ENCODE data around the gene IFI16. TPM values are rescaled to one million over a fixed set of nuclear protein-coding genes. Genes with fewer than 3 reads are reported as not detected.

IFI16 gene
- total RNA-seq, 1 donor from 2014 or later = 5.4 TPM

DNA sequence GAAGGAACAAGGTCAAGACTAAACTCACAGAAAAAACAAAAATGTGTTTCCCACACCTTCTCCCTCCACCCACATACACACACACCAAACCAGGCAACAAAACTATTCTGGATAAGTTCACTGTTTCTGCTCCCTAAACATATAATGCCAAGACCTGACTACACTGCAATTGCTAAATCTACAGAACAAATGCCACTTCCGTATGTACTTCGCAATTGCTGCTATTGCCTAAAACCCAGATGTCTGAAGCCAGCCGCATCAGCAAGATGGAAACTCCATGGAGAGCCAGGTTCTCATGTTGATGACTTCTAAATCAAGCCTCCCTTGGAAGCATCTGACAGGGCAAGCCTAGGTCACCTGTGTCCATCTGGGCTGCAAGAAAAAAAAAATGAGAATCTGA is 75.2 kb downstream of the IFI16 start:
- H3K9ac ChIP-seq = no peak overlapping the region
- no peak overlapping the region for H3K4me3 ChIP-seq
- no peaks in the 10 kb centered on the region for H3K36me3 Mint-ChIP-seq
- no peak overlapping the region for H3K27ac Mint-ChIP-seq
- H3K36me3 ChIP-seq = no peaks in the 10 kb centered on the region
- H4K20me1 ChIP-seq (ENCODE audit: low read depth) = no peaks in the 10 kb centered on the region
- H3K27me3 ChIP-seq = no peaks in the 10 kb centered on the region
- no peak overlapping the region for H2AFZ ChIP-seq (replicated peaks)
- H3K4me2 ChIP-seq = no peak overlapping the region
- H3K27me3 Mint-ChIP-seq (ENCODE audit: insufficient read depth, low read depth) = no peaks in the 10 kb centered on the region
- no peaks in the 10 kb centered on the region for H3F3A ChIP-seq (ENCODE audit: low read depth)
- H3K9me3 ChIP-seq (ENCODE audit: low read depth) = no peaks in the 10 kb centered on the region
- no peak overlapping the region for H3K27ac ChIP-seq
- H3K4me1 Mint-ChIP-seq = no peaks in the 10 kb centered on the region
- no peaks in the 10 kb centered on the region for H3K4me1 ChIP-seq
- H3K79me2 ChIP-seq (ENCODE audit: low read depth) = no peaks in the 10 kb centered on the region
- no peaks in the 10 kb centered on the region for H3K9me3 Mint-ChIP-seq
- no peak for DNase-seq (ENCODE audit: low spot score)
- no peak for TF ChIP-seq CTCF (IDR thresholded peaks at IDR 0.05)
- TF ChIP-seq EZH2 (IDR thresholded peaks at IDR 0.05) = no peak
- TF ChIP-seq EZH2phosphoT487 (IDR thresholded peaks at IDR 0.05) = no peak
- no peak overlapping the region for H3K4me3 Mint-ChIP-seq

DNA sequence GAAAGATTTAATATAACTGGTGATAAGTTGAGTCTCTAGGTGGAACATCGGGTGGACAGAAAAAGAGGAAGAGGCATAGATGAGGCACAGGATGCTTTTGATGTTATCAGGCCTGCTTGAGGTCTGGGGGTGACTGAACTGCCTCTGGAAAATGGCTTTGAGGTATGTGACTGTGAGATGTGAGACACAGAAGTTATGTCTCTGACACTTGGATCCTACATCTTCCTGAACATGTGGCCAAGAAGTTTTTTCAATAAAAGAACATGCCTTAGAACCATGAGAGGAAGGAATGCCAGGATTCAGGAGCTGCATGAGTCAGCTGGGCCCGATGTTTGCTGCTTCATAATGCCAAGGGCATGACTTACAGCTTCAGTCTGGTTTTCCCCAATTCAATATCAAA is 78.3 kb downstream of the IFI16 start:
- Histone ChIP-seq H3F3A (ENCODE audit: low read depth) (no peaks in the 10 kb centered on the region), H3K27me3 (no peaks in the 10 kb centered on the region), H3K9ac (no peak overlapping the region), H3K4me3 (no peak overlapping the region), H3K79me2 (ENCODE audit: low read depth) (no peaks in the 10 kb centered on the region), H3K9me3 (ENCODE audit: low read depth) (no peaks in the 10 kb centered on the region), H4K20me1 (ENCODE audit: low read depth) (no peaks in the 10 kb centered on the region), H3K36me3 (no peaks in the 10 kb centered on the region), H2AFZ (replicated peaks) (no peak overlapping the region), H3K27ac (no peak overlapping the region), H3K4me1 (no peaks in the 10 kb centered on the region), H3K4me2 (no peak overlapping the region)
- TF ChIP-seq CTCF (IDR thresholded peaks at IDR 0.05) = no peak
- no peak for TF ChIP-seq EZH2phosphoT487 (IDR thresholded peaks at IDR 0.05)
- TF ChIP-seq EZH2 (IDR thresholded peaks at IDR 0.05) = no peak
- Mint-ChIP-seq H3K27me3 (ENCODE audit: insufficient read depth, low read depth) (no peaks in the 10 kb centered on the region), H3K36me3 (no peaks in the 10 kb centered on the region), H3K27ac (no peak overlapping the region), H3K4me1 (no peaks in the 10 kb centered on the region), H3K9me3 (no peaks in the 10 kb centered on the region), H3K4me3 (no peak overlapping the region)
- no peak for DNase-seq (ENCODE audit: low spot score)

DNA sequence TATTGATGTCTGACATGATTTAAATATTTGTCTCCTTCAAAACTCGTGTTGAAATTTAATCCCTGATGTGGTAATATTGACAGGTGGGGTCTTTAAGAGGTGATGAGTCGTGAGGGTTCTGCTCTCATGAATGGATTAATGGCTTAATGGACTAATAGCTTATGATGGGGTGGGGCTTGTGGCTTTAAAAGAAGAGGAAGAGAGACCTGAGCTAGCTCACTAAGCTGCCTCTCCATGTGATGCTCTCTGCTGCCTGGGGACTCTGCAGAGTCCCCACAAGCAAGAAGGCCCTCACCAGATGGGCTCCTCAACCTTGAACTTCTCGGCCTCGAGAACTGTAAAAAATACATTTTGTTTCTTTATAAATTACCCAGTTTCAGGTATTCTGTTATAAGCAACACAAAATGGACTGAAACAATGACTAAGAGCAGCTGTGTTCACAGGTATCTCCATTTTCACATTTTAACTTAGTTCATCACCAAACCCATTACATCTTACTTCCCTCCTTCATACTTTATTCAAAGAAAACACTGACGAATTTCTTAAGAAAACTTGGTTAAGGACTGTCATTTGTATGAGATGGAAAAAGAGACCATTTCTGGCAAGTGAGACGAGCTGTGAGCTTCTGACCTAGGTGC is 79.0 kb downstream of the IFI16 start:
- Histone ChIP-seq H3K4me3 (no peak overlapping the region), H3K4me1 (no peaks in the 10 kb centered on the region), H3K27me3 (no peaks in the 10 kb centered on the region), H4K20me1 (ENCODE audit: low read depth) (no peaks in the 10 kb centered on the region), H3K27ac (no peak overlapping the region), H3K4me2 (no peak overlapping the region), H3K9me3 (ENCODE audit: low read depth) (no peaks in the 10 kb centered on the region), H3K36me3 (no peaks in the 10 kb centered on the region), H3K9ac (no peak overlapping the region), H2AFZ (replicated peaks) (no peak overlapping the region), H3K79me2 (ENCODE audit: low read depth) (no peaks in the 10 kb centered on the region), H3F3A (ENCODE audit: low read depth) (no peaks in the 10 kb centered on the region)
- Mint-ChIP-seq H3K27me3 (ENCODE audit: insufficient read depth, low read depth) (no peaks in the 10 kb centered on the region), H3K4me3 (no peak overlapping the region), H3K9me3 (no peaks in the 10 kb centered on the region), H3K36me3 (no peaks in the 10 kb centered on the region), H3K27ac (no peak overlapping the region), H3K4me1 (no peaks in the 10 kb centered on the region)
- no peak for TF ChIP-seq EZH2 (IDR thresholded peaks at IDR 0.05)
- TF ChIP-seq CTCF (IDR thresholded peaks at IDR 0.05) = no peak
- TF ChIP-seq EZH2phosphoT487 (IDR thresholded peaks at IDR 0.05) = no peak
- no peak for DNase-seq (ENCODE audit: low spot score)

All from neural progenitor cell (in vitro differentiated cells).